Endothelial cell (in vitro differentiated cells): Measurements from ENCODE around the gene UBXN2A. TPM values are rescaled to one million over a fixed set of nuclear protein-coding genes. Genes with fewer than 3 reads are reported as not detected.

ENCODE experiments used
- DNase-seq: peaks from one replicate; pipeline ENCODE4 v3.0.0; 2021; ENCODE audit warnings: low spot score
- H3K27ac Mint-ChIP-seq: one replicate; pipeline ENCODE4 v1.8.0; 2021; ENCODE audit warnings: mixed read lengths, inconsistent platforms; ENCODE audit not compliant: unreplicated experiment
- H3K27me3 Mint-ChIP-seq: one replicate; pipeline ENCODE4 v1.8.0; 2021; ENCODE audit warnings: mild to moderate bottlenecking, moderate library complexity, mixed read lengths, inconsistent platforms; ENCODE audit not compliant: unreplicated experiment
- H3K36me3 Mint-ChIP-seq: one replicate; pipeline ENCODE4 v1.8.0; 2021; ENCODE audit warnings: mild to moderate bottlenecking, low read depth, mixed read lengths, inconsistent platforms; ENCODE audit not compliant: unreplicated experiment
- H3K4me1 Mint-ChIP-seq: one replicate; pipeline ENCODE4 v1.8.0; 2021; ENCODE audit warnings: mild to moderate bottlenecking, mixed read lengths, inconsistent platforms; ENCODE audit not compliant: unreplicated experiment
- H3K4me3 Mint-ChIP-seq: one replicate; pipeline ENCODE4 v1.8.0; 2021; ENCODE audit warnings: mild to moderate bottlenecking, mixed read lengths, inconsistent platforms; ENCODE audit not compliant: unreplicated experiment
- H3K9me3 Mint-ChIP-seq: one replicate; pipeline ENCODE4 v1.8.0; 2021; ENCODE audit warnings: mixed read lengths, inconsistent platforms; ENCODE audit not compliant: unreplicated experiment
- CTCF ChIP-seq: fragments of 200-600 bp; sonication (generic); IDR thresholded peaks from one replicate; pipeline ENCODE4 v1.5.0; 2021; ENCODE audit warnings: antibody characterized with exemption; ENCODE audit not compliant: unreplicated experiment
- total RNA-seq: library from RNA; stranded (reverse); fragmentation: NEBNext Ultra II Directional; extraction: Animal tissue kit (Norgen Biotek cat#: 25700); gene quantifications from one replicate; pipeline ENCODE4 v1.2.1, GENCODE V29; 2021; ENCODE audit not compliant: unreplicated experiment

Gene UBXN2A
- total RNA-seq, 1 donor from 2014 or later, result 14.9 TPM

DNA sequence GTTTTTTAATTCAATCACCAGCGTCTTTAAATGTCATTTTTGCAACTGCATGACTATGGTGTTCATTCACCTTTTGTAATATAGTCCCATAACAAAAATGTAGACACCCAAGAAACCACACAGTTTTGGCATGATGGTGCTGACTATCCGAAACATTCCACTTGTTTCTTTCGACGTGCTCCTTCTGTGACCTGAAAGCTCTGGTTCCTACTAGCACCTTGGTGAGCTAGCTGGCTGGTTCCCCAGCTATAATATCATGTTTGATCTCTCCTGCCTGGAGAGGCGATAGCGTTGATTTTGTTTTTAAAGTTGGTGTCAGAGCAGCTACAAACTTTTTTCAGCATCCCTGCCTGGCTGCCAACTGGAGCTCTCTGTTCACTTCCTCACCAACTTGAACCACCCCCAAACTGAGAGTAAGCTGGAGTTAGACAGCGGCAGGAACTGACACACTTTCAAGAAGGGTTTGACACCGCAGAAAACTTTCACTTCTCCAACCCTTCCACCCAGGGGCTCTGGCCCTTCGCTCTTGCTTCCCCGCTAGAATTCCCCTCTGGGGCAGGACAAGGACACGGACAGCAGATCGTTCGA is 14.5 kb upstream of the UBXN2A start:
- peak overlapping the region; percentile 98 for H3K27ac Mint-ChIP-seq
- H3K9me3 Mint-ChIP-seq, result no peaks in the 10 kb centered on the region
- peak overlapping the region; percentile 99 for H3K4me3 Mint-ChIP-seq
- H3K36me3 Mint-ChIP-seq, result no peaks in the 10 kb centered on the region
- H3K27me3 Mint-ChIP-seq, result peaks cover 10% of the 10 kb centered on the region
- peak; percentile 30 for DNase-seq
- peaks cover 24% of the 10 kb centered on the region for H3K4me1 Mint-ChIP-seq
- TF ChIP-seq CTCF, result no peak

- H3K9me3 Mint-ChIP-seq, result no peaks in the 10 kb centered on the region
- peaks cover 24% of the 10 kb centered on the region for H3K4me1 Mint-ChIP-seq
- peak overlapping the region; percentile 98 for H3K27ac Mint-ChIP-seq
- peak overlapping the region; percentile 99 for H3K4me3 Mint-ChIP-seq
- no peak for TF ChIP-seq CTCF
- H3K36me3 Mint-ChIP-seq, result no peaks in the 10 kb centered on the region
- H3K27me3 Mint-ChIP-seq, result peaks cover 10% of the 10 kb centered on the region
- peak; percentile 66 for DNase-seq
These were observed 13.9 kb upstream of the UBXN2A start for GRCh38 chr2:23926290-23926749.

DNA sequence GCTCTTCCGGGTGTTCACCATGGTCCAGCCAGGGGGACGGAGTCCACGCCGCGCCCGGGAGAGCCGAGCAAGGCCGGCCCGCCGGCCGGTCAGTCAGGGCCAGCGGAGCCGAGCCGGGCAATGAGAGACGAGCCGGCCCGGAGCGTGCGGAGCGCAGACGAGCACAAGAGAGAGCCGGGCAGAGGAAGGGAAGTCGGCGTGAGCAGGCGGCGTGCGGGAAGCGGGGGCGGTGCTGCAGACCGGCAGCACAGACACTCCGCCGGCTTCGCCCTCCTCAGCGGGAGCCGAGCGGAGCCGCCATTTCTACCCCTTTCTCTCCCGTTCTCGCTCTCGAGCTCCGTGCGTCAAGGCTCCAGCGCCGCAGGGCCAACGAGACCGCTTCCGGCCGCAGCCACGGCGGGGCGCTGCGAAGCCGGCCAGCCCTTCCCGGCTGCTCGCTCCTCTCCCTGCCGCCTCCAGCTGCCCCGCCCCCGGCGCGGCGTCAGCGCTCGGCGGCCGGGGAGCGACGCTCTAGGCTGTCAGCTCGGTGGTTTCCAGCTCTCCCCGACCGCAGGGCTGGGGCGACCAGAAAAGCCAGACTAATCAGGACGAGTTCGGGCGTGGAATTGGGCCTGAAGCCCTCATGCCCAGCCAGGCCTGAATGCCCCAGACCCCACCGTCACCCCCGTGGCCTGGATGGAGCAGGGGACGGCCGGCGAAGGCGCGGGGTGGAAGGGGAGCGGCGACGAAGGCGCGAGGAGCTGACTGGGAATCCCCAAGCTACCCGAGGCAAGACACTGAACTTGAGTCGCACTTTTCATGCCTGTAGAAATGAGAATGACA is 13.3 kb upstream of the UBXN2A start, which contains the start of gene ATAD2B:
ATAD2B (minus strand) TSS at position 374 of the 822 bp plus-strand sequence; CDS start at position 21, 353 bp downstream.
- Mint-ChIP-seq H3K36me3 (no peaks in the 10 kb centered on the region), H3K9me3 (no peaks in the 10 kb centered on the region), H3K4me3 (peak within 1 kb of the TSS; percentile 99), H3K27me3 (peaks cover 10% of the 10 kb centered on the region), H3K27ac (peak within 1 kb of the TSS; percentile 98), H3K4me1 (peaks cover 24% of the 10 kb centered on the region)
- TF ChIP-seq CTCF, result peak; percentile 74
- DNase-seq, result peak; percentile 98

GRCh38 chr2:23934259-23934658 is 6.0 kb upstream of the UBXN2A start:
- no peak overlapping the region for H3K27ac Mint-ChIP-seq
- no peak for TF ChIP-seq CTCF
- H3K9me3 Mint-ChIP-seq, result no peaks in the 10 kb centered on the region
- H3K36me3 Mint-ChIP-seq, result no peaks in the 10 kb centered on the region
- H3K4me3 Mint-ChIP-seq, result no peak overlapping the region
- H3K27me3 Mint-ChIP-seq, result no peaks in the 10 kb centered on the region
- H3K4me1 Mint-ChIP-seq, result peaks cover 4% of the 10 kb centered on the region
- no peak for DNase-seq
